ENCODE measurements around the gene PBRM1.

PBRM1 gene

DNA sequence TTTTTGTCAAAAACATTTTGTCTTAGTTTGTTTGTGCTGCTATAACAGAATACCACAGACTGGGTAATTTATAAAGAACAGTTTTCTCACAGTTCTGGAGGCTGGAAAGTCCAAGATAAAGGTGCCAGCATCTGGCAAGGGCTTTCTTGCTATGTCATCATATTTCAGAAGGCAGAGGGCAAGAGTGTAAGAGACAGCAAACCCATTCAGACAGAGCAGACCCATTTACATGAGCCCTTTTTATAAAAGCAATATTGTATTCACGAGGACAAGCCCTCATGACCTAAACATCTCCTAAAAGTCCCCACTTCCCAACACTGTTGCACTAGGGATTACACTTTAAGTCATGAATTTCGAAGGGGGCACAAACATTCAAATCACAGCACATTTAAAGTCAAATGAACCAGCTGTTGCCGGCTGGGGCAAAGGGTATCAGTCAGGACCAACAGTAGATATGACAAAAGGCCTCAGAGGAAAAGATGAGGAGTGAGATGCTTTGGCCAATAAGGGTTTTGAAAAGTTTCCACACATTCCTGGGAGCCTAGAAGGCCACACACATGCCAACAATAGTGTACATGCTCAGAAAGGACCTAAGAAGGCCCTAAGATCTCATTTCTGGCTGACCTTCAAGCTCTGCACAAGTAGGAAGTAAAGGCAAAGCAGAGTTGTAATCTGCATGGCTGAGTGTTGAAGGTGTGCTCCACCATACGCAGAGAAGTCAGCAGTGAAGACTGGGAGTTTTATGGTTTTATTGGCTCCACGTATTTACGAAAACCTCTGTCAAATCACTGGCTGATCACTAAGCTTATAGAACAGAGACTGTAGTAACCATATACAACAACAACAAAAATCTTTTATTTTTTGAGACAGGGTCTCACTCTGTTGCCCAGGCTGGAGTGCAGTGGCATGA, 111.4 kb downstream of the PBRM1 start:
- DNase-seq (ENCODE audit: low read depth) = peak; percentile 9

DNA sequence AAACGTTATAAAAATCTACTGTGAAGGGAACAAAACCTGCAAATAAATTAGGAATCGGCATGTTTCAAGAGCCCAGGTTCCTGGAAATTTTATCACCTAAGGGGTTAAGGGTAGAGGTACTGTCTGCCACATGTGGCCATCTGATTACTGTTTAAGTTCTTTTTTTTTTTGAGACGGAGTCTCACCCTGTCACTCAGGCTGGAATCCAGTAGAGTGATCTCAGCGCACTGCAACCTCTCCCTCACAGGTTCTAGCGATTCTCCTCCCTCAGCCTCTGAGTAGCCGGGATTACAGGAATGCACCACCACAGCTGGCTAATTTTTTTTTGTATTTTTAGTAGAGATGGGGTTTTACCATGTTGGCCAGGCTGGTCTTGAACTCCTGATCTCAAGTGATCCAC, 113.5 kb downstream of the PBRM1 start:
- no peak for DNase-seq (ENCODE audit: low read depth)

DNA sequence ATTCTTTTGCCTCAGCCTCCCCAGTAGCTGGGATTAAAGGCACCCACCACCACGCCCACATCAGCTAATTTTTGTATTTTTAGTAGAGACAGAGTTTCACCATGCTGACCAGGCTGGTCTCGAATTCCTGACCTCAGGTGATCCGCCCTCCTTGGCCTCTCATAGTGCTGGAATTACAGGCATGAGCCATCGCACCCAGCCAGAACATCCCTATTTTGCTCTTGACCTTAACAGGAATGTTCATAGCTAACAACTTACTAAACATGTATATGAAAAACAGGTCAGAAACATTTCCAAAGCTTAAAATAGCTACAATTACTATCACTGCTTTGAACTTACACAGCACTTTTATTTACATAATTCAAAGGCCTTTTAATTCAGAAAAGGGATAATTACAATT, 115.6 kb downstream of the PBRM1 start:
- DNase-seq (ENCODE audit: low read depth) = peak; percentile 73

DNA sequence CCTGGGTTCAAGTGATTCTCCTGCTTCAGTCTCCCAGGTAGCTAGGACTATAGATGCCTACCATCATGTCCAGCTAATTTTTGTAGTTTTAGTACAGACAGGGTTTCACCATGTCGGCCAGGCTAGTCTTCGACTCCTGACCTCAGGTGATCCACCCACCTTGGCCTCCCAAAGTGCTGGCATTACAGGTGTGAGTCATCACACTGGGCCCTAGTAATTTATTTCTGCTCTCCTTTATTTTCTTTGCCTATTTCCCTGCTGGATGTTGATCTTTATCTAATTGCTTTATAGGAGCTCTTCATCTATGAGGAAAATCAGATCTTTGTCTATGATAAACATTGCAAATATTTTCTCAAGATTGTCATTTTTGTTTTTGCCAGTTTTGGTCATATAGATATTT, 117.6 kb downstream of the PBRM1 start:
- no peak for DNase-seq (ENCODE audit: low read depth)

DNA sequence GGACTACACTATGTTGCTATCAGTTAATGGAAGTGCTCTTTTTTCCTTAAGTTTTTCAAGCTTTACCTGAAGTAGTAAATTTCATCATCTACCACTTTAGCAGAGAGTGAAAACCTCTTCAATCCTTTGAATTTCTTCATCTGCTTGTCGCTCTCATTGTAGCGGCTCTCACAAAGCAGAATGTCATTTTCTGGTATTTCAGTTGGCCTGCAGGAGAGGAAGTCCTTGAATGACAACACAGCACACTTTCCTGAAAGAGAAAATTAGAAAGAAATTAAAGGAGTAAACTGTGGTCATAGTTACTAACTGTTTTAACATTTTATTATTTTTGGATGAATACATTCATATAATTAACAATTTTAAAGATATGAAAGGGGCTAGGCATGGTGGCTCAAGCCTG, 121.7 kb downstream of the PBRM1 start:
- no peak for DNase-seq (ENCODE audit: low read depth)

DNA sequence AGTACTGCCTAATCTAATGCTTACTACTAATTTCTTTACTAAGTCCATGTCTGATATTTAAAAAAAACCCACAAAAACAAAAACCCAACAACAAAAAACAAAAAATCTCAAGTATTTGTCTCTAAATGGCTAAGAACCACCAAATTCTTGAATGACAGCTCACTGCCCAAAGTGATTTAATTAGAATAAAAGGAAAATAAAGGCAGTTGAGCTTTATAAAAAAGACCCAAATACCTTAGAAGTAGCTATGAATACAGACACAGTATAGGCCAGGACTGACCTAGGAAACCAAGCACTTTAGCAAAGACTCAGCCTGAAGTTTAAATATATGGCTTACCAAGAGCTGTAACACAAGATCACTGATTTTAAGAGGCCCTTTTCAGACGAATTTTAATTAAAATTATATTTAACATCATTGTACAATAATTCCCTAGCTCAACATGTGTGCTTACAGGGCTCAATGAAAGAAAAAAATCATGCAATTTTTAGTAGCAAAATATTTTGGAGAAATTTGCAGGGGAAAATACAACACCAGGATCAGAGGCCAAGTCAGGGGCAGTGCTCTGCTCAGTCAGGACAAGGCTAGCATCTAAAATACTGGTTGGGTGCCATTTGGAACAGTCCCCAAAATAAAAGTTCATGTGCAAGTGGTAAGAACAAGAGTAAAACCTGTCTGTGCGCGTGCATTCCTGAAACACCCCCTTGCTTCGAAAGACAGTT, 124.5 kb downstream of the PBRM1 start:
- peak; percentile 53 for DNase-seq (ENCODE audit: low read depth)

DNA sequence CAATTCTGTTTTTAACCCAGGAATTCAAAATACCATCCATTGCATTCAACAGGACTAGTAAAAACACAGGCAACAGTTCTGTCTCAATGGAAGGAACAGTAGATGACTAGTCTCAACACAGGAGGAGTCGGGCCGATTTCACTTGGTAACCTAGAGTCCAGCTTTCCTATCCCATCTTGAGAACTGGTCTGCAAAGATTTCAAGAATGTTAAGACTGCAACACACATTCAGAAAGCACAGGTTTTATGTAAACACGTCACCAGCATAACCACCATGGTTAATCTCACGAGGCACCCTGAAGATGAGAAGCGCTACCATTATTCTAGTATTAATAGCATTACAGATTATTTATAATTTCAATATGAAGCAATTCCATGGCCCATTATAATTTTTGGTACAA, 127.3 kb downstream of the PBRM1 start:
- DNase-seq (ENCODE audit: low read depth) = no peak

DNA sequence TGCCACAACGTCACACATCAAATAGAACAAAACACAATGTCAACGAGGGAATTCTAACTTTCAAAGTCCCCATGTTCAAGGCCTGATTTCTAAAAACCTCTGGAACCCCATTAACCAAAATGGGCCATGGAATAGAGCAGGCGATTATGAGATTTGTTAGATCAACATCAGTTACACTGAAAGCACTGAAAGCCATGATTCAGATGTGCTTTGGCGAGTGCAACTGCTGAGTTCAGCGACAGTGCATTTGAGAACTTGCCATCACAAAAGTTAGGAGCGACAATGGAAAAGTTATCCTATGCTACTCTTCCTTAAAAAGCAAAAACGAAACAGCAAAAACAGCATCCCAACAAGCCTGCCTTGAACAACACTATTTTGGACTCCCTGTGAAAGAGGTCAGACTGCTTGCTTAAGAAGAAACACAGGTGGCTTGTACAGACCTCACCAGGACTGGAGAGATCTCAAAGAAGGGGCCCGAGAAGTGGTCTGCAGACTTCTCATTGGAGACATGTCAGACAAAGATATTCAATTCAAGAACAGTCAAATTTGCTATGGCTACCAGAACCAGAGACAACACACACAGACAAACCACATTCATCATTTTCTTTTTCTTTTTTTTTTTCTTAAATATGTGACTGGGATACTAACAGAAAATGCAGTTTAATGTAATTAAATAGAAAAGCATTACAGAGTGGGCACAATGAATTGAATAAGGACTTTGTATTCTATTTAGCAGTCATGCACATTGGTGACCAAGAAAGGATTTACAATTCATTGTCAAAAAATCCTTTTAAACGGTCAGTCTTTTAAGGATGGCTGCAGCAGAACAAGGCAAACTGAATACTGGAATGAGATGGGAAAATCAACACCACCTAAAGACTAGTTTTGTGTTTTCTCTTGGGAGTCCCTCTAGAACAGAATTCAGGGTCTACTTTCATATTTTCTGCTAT, 128.4 kb downstream of the PBRM1 start:
- DNase-seq (ENCODE audit: low read depth) = no peak

DNA sequence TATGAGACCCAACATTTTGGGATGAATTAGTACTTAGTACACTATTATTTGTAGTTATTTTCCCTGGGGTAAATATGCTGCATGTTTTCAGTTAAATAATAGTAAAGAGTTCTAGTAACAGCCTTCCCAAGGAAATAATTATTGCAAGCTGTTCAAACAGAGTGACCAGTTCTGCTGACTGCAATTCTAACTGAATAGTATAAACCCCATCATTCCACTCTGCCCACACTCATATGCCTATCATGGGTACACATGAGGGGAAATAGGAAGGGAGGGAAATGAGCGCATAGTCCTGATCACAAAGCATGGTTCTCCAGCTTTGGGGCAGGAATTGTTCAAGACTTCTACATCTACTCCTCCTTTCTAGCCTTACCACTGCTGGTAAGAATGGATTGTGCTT, 130.7 kb downstream of the PBRM1 start:
- peak; percentile 10 for DNase-seq (ENCODE audit: low read depth)

DNA sequence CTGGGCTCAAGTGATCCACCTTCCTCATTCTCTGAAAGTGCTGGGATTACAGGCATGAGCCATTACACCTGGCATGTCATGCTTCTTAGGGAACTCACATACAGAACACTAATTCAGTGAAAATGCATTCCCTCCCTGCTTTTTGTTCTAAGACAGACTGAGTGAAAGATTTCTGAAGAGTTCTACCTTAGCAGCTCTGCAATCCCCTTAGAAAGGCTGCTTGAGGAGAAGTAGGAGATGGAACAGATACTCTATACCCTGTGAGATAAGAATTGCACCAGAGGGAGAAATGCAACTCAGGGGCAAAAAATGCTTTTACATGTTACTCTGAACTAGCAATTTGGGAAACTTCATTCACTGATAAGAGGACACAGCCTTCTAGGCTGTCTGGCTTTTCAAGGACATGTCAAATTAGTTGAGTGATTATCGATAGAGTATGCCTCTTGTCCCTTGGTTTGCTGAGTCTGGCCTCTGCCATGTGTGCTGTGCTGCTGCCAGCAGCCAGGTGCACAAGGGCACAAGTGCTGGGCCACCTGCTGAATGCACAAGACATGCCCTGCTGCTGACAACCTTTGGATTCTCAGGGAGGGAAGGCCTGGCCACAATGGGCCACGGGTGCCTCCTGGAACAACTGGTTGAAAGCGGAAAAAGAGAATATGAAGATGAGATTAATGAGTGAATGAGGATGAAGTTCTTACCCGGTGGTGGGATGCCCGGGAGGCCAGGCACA, 131.5 kb downstream of the PBRM1 start:
- no peak for DNase-seq (ENCODE audit: low read depth)

DNA sequence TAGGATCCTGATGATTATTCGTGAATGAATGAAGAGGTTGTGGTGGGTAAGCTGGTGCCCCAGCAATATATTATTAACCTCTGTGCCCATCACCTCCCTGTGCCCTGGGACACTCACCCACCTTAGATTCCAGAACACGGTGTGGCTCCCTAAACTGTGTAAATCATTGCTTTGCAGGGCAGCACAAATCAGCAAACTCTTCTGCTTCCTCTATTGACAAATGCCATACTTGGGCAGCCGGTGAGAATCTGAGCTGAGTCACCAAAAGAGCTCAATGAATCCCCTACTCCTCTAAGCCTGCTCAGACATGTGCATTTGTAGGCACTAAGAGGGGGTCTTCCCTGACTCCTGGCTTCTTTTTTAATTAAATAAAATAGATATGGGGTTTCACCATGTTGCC, 133.6 kb downstream of the PBRM1 start:
- peak; percentile 9 for DNase-seq (ENCODE audit: low read depth)

DNA sequence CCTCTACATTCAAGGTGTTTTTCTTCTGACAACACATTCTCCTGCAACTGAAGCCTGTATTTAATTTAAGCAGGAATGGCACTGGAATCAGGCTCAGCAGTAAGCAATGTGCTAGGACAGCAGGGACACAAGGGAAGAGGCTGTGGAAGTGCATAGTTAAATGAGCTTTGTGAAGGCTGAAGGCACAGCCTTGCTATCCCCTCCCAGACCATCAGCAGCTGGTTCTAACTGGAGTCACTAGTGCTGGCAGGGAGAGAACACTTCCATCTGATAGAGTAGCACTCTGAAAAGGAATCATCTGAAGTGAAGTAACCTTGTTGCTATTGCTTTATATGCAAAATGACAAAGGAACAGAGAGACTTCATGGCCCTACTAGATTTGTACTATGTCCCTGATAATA, 134.6 kb downstream of the PBRM1 start:
- DNase-seq (ENCODE audit: low read depth) = no peak

DNA sequence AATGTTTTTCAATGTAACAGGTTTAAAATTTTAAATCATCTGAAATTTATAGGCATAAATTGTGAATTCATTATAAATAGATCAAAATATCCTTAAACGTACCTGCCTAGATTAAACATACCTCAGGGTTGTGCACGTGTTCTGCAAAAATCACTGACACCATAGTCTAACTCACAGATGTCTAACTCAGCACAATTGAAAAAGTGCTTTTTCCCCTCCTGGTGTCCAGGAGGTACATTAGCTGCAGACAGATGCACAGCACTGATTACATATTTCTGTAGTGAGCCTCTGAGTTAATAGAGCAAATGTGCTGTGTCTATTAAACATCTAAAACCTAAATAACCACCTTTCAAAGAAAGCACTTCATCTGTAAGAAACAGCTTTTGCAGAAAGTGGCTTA, 138.6 kb downstream of the PBRM1 start:
- DNase-seq (ENCODE audit: low read depth) = no peak

DNA sequence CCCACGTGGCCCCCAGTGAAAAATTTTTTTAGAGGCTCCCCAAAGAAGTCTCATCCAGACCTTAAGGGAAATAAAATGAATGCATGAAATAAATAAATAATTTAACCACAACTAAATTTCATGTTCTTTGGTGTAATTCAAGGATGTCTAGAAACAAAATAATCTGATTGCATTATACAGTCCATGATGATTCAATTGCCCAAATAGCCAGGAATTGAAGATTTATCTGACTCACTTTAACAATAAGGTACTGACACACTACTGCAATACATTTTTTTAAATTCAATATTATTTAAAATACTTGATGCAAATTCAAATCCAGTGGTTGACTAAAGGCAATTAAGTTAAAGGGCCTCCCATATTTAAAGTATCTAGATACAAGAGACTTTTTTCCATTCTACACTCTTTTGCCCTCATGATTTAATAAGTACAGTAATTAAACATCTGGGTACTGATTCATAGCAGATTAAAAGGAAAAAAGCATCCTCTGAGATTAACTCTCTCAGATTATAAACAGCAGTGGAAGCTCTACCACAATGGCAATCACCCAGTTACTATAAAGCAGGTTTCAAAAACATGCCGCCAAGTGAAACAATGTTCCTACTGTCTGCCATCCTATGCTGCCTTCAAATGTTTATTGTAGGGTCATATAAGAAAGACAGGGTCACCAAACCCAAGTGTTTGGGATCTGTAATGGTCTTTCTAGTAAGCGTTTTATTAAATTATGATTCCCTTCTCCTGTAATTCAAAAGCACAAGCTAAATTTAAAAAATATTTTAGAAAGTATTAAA, 139.4 kb downstream of the PBRM1 start:
- DNase-seq (ENCODE audit: low read depth) = no peak

DNA sequence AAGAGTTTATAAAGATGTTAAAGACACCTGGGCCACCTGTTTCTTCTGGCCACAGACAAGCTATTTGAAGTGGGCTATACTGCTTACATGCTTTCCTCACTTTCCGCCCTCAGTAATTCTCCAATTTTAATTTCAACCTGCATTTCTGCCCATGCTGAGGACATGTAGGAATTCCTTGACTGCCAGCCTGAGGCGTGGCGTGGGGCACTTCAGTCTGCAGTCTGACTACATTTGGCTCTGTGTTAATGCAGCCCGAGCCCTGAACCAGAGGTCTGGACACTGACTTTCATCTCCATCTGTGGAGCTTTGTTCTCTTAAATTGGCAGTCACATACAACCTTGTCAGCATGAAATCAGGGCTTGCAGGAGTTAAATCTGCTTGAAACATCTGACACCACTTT, 140.8 kb downstream of the PBRM1 start:
- DNase-seq (ENCODE audit: low read depth) = no peak

DNA sequence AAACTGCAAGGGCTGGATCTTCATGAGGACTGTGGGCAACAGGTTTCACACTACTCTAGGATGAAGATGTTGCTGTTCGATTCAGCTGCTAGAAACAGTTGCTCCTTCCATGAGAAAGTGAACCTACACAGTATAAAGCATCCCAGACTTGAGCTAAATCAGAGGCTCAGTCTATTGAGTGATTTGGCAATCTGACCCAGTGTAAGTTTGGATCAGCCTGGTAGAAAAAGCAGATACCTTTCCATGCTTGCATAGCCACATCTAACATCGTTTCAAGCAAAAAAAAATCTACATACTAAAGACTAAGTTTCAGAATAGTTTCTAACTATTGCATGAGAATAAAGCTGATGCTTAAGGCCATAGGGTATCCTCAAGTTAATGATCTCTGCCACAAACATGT, 144.7 kb downstream of the PBRM1 start:
- no peak for DNase-seq (ENCODE audit: low read depth)

DNA sequence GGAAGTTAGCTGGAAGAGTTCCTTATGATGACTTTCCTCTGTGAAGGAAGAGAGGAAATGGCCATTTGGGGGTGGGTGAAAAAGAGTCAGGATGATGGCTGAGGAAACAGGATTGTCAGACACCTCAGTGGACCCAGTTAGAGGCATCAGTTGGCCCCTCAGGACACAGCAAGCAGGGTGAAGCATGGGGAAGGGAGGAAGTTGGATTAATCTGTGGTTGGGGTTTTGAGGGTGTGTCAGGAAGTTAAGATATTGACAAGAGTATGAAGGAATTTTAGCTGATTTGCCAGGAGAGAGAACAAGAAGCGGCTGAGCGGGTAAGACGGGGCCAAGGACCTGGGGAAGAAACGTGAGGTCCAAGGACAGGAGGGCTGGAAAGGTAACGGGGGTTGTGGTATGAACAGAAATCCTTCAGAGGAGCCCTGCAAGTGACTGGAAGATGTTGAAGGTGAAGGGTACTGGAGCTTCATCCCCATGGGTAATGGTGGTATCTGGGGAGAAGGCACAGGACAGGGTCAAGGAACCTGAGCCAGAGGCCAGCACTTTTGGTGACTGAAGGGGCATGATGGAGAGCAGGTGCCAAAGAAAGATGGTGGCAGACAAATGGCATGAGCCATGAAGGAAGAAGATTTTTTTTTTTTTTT, 146.6 kb downstream of the PBRM1 start:
- no peak for DNase-seq (ENCODE audit: low read depth)

DNA sequence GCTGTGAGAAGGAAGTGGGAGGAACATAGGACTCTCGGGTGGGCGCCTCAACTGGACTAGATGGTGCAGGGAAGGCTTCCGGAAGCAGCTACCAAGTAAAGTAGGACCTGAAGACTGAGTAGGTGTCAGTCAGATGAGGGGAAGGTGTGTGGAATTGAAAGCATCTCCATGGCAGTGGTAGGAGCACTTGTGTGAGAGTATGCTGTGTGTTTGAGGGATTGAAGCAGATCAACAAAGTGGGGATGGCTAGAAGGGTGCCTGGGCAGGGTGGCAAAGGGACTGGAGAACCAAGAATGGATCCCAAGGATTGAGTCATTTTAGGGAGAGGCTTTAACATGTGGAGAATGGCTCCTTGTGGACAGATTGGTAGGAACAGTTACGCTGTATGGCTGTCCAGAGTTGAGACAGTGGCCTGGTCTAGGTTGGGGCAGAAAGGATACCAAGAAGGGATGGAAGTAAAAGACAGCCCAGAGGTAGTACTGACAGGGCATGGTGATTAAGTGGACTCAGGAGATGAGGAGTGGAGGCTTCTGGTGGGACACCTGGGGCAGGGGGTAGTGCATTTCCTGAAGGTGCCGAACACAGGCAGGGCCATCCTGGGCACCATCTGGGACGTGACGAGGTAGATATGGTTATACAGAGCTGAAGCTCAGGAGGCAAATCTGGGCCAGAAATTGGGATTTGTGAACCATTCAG, 147.8 kb downstream of the PBRM1 start:
- no peak for DNase-seq (ENCODE audit: low read depth)

DNA sequence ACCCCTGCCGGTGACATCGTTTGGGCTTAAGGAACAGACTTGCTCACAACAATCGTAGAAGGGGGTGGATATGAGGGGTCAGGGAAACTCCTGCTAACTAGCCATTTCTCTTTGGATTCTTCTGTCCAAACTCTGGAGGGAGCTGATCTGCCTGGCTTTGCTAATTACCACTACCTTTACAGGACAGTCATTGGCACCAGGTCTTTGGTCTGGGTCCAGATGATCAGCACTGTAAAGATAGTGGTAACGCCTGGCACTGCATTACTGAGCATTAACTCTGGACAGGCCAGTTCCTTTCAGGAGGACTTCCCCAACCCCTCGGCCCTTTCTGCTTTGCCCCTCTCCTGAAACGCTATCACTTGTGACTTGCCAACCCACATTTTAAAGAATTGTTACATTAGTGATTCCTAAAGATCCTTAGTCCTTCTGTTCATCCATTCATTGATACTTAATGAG, 148.5 kb downstream of the PBRM1 start:
- no peak for DNase-seq (ENCODE audit: low read depth)
